HEK293T (cell line): ENCODE data around the gene UMOD.

Experiments
- ARNT ChIP-seq: fragments of 450-650 bp; IDR thresholded peaks from 2 replicates; pipeline ENCODE4 v1.6.1; 2017; ENCODE audit warnings: mild to moderate bottlenecking
- BHLHE40 ChIP-seq: fragments of 450-650 bp; IDR thresholded peaks from 2 replicates; pipeline ENCODE4 v1.6.1; 2016; ENCODE audit warnings: mild to moderate bottlenecking, moderate library complexity, borderline replicate concordance
- ELF4 ChIP-seq: fragments of 450-650 bp; IDR thresholded peaks from 2 replicates; pipeline ENCODE4 v1.6.1; 2017; ENCODE audit warnings: antibody characterized with exemption
- FOXA1 ChIP-seq: fragments of 450-650 bp; IDR thresholded peaks from 2 replicates; pipeline ENCODE4 v1.6.1; 2016; ENCODE audit warnings: mild to moderate bottlenecking
- FOXK2 ChIP-seq: fragments of 450-650 bp; IDR thresholded peaks from 2 replicates; pipeline ENCODE4 v1.6.1; 2016; ENCODE audit warnings: mild to moderate bottlenecking
- FOXM1 ChIP-seq: fragments of 450-650 bp; IDR thresholded peaks from 2 replicates; pipeline ENCODE4 v1.6.1; 2017; ENCODE audit warnings: mild to moderate bottlenecking, borderline replicate concordance
- HDGF ChIP-seq: fragments of 450-650 bp; IDR thresholded peaks from 2 replicates; pipeline ENCODE4 v1.6.1; 2017; ENCODE audit warnings: antibody characterized with exemption, borderline replicate concordance
- LEF1 ChIP-seq: fragments of 450-650 bp; IDR thresholded peaks from 2 replicates; pipeline ENCODE4 v1.6.1; 2017; ENCODE audit warnings: mild to moderate bottlenecking, borderline replicate concordance
- NFRKB ChIP-seq: fragments of 450-650 bp; IDR thresholded peaks from 2 replicates; pipeline ENCODE4 v1.6.1; 2016; ENCODE audit warnings: mild to moderate bottlenecking, moderate library complexity
- PKNOX1 ChIP-seq: fragments of 450-650 bp; IDR thresholded peaks from 2 replicates; pipeline ENCODE4 v1.6.1; 2016
- SP1 ChIP-seq: fragments of 450-650 bp; IDR thresholded peaks from 2 replicates; pipeline ENCODE4 v1.6.1; 2017
- SUZ12 ChIP-seq: fragments of 450-650 bp; IDR thresholded peaks from 2 replicates; pipeline ENCODE4 v1.6.1; 2016; ENCODE audit warnings: mild to moderate bottlenecking
- TARDBP ChIP-seq: fragments of 450-650 bp; IDR thresholded peaks from 2 replicates; pipeline ENCODE4 v1.6.1; 2016
- ZNF384 ChIP-seq: fragments of 450-650 bp; IDR thresholded peaks from 2 replicates; pipeline ENCODE4 v1.6.1; 2016

DNA sequence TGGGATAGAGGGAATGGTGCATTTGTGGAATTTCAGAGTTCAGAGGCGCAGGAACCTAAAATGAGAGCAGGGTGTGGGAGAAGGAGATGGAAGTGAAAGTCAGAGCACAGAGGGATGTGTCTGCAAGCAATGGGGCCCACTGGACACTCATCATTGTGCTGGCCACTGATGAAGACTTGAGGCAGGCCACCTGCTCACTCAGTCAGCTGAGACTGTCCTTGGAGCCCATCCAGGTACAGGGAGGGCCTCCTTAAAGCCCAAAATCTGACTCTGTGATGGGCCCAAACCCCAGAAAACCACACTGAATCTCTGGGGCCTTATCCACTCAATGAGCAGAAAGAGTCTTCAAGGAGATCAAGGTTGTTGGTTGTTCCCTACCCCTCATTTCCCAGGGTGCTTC, 30.8 kb downstream of the UMOD start:
- TF ChIP-seq SUZ12 (no peak), FOXM1 (no peak), ELF4 (no peak), ARNT (no peak), FOXK2 (no peak), NFRKB (no peak), PKNOX1 (no peak), HDGF (no peak), ZNF384 (no peak), TARDBP (no peak), FOXA1 (no peak), BHLHE40 (no peak), SP1 (no peak), LEF1 (no peak)
